Middle frontal gyrus (tissue), 1 donor: Measurements from ENCODE around the gene WASF3.
"Not testable (repeated sequence)": the region's sequence is repeated elsewhere in the genome, so short reads cannot be mapped to it uniquely, and the experiment has no call there.

Source experiments
- DNase-seq: peaks from one replicate; pipeline ENCODE4 v3.0.0-alpha.2; 2015; ENCODE audit warnings: low spot score; ENCODE audit errors: extremely low spot score

WASF3 gene

GRCh38 chr13:26709461-26709860 is 152.0 kb downstream of the WASF3 start:
- no peak for DNase-seq

GRCh38 chr13:26710166-26710565 is 152.7 kb downstream of the WASF3 start:
- DNase-seq: no peak

DNA sequence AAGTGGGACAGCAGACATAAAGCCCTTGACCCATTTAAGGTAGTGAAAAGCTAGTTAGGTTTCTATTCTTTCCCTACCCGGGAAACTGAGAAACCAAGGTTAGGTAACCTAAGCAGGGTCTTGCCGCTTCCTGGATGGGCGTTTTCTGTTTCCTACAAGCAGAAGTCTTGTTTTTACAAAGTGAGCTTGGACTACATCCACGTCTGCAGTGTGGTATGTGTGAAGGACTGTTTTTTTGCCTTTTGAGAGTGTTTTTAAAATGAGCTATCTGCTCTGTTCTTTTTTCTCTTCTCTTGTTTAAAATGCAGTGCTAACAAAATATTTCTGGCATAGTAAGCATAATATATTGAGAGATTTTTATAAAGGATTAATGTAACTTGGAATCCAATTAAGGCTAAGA is 153.7 kb downstream of the WASF3 start:
- no peak for DNase-seq

DNA sequence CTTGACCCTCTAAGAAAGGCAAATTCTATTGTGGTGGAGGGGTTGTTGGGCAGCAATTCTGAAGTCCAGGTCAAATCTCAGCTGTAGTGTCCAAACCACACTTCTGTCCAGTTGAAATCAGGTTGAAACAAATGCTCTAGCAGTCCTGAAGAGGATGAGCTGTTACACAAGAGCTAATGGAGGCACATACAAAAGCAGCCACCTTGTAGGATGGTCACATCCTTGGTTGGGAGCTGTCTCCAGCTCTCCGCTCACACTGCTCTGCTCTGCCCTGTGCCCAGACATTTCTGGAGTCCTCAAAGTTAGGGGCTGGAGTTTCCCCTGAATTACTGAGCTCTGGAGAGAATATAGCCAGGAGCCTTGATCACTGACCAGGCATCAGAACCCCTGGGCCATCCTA is 155.9 kb downstream of the WASF3 start:
- no peak for DNase-seq

GRCh38 chr13:26716984-26717383 is 159.5 kb downstream of the WASF3 start:
- DNase-seq: no peak

DNA sequence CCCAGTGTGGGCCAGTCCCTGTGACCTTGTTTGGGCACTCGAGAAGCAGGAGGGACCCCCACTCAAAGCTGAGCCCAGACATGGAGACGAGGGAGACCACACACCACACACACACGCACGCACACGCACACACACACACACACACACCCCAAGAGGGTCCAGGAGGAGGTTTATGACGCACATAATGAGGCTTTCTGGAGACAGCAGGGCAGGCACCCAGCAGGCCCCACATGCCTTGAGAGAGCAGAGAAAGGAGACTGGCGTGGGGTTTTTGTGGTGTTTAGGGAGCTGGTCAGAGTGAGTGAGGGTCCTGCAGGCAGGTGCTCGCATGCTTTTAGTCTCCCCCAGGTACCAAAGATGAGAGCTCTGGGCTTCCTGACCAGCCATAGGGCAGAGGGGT is 160.7 kb downstream of the WASF3 start:
- no peak for DNase-seq

DNA sequence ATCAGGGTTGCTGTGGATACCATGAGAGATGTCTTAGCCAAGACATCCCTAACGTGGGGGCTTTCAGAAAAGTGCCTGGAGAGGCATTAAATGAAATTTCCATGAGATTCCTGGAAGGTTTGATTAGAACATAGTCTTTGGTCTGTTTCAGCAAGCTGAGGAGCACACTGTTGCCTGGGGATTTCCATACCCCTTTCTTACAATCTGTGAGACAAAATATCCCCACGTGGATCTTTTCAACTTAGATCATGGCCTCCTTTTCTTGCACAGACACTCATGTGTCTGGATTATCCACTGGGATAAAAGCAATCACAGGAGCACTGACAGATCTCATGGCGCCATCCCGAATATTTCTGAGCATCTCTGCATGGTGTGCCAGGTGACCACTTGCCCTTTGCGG is 161.4 kb downstream of the WASF3 start:
- DNase-seq: no peak

DNA sequence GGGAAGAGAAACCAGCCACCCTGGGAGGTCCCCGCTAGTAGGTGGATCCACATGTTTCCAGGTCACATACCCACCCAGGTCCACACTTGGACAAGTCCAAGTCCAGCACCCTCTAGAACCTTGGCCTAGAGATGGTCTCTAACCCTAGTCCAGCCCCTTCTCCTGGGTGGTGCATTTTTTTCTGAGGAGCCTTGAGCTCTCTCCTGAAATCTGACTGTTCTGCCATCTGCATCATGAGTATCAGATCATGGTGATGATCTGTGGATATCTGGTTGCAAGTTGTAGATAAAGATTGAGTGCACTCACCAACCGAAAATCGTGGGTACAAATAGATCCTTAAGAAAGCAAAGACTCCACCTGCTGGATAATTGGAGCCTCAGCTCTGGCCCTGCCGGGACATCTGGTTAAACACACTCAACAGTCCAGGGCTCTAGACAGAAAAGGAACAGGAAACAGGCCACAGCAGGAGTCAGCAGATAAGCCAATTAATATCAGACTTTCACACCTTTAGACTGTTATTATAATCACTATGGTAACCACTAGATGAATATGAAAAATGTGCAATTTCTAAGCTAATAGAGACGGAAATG is 162.0 kb downstream of the WASF3 start:
- DNase-seq: no peak

GRCh38 chr13:26721251-26722121 is 164.0 kb downstream of the WASF3 start:
- no peak for DNase-seq

DNA sequence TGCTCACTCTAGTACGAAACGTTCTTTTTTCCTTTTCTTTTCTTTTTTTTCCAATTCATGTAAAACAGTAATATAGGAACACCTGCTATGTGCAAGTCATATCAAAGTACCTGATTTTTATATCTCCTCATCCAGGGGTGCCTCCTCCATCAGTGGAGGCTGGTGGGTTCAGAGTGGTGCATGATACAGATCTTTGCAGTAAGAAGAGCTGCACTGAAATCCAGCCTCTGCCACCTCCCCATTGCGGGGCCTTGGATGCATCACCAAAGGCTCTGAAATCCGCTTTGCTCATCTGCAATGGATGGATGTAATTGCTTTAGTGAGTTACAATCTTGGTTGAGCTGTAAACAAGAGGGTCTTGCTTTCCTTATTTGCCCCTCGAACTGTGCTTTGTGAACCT is 164.8 kb downstream of the WASF3 start:
- DNase-seq: no peak

DNA sequence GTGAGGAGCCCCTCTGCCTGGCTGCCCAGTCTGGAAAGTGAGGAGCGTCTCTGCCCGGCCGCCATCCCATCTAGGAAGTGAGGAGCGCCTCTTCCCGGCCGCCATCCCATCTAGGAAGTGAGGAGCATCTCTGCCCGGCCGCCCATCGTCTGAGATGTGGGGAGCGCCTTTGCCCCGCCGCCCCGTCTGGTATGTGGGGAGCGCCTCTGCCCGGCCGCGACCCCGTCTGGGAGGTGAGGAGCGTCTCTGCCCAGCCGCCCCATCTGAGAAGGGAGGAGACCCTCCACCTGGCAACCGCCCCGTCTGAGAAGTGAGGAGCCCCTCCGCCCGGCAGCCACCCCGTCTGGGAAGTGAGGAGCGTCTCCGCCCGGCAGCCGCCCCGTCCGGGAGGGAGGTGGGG is 166.1 kb downstream of the WASF3 start:
- DNase-seq: not testable (repeated sequence)

- no peak for DNase-seq
Observed at GRCh38 chr13:26726684-26727083, 169.2 kb downstream of the WASF3 start.

GRCh38 chr13:26727122-26727521 is 169.6 kb downstream of the WASF3 start:
- DNase-seq: no peak

DNA sequence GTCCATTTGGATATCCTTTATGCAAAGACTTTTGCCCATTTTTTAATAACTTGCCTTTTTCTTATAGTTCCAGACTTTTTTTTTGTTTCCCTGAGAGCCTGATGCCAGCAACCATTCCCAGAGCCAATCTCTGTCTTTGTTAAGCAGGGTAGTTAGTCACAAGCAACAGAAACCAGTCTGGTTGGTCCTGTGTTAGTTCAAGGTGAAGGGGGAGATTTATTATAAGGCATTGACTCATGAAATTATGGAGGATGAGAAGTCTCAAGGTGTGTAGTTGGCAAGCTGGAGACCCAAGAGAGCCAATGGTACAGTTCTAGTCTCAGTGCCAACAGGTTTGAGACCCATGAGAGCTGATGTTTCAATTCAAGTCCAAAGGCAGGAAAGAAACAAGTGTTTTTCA is 170.2 kb downstream of the WASF3 start:
- DNase-seq: no peak

GRCh38 chr13:26735677-26736076 is 178.2 kb downstream of the WASF3 start:
- DNase-seq: no peak
